HG03342 (cell line): ENCODE results near the gene CNOT8.

Experiments
- ATAC-seq: cut with Tn5 transposase; IDR thresholded peaks from one replicate; pipeline ENCODE4 v1.9.1; 2021; ENCODE audit warnings: mild to moderate bottlenecking, moderate library complexity; ENCODE audit not compliant: unreplicated experiment

Gene CNOT8

DNA sequence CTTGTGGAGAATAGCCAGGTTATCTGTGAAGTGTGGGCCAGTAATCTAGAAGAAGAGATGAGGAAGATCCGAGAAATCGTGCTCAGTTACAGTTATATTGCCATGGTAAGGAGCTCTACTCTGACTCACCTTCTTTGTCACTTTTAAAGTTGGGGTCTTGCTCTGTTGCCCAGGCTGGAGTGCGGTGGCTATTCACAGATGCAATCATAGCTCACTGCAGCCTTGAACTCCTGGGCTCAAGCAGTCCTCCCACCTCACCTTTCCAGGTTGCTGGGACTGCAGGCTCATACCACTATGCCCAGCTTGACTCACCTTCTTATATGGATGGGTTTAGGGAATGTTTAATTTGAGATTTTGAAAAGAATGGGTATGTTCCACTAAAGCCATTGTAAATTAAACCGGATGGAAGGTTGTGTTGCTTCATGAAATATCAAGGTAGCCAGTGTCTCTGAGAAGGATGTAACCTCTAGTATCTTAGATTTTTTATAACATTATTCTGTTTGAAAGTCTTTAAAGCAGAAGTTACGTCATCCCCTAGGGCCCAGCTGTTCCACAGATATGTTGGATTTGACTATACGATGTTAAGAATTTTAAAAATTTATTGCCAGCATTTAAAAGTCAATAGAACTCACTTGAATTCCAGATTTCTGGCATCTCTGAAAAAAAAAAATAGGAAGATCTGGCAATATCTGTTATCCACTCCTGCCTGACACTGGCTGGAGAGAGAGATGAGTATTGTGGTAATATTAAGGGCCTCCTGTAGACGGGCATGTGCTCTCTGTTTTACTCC is 5.1 kb downstream of the CNOT8 start:
- ATAC-seq, result no peak

GRCh38 chr5:154865466-154866184 is 7.2 kb downstream of the CNOT8 start:
- ATAC-seq, result no peak

GRCh38 chr5:154866841-154867240 is 8.4 kb downstream of the CNOT8 start:
- no peak for ATAC-seq

- ATAC-seq, result no peak
Observed at GRCh38 chr5:154868702-154869101, 10.3 kb downstream of the CNOT8 start.

- no peak for ATAC-seq
Observed at GRCh38 chr5:154871734-154872133, 13.3 kb downstream of the CNOT8 start.

DNA sequence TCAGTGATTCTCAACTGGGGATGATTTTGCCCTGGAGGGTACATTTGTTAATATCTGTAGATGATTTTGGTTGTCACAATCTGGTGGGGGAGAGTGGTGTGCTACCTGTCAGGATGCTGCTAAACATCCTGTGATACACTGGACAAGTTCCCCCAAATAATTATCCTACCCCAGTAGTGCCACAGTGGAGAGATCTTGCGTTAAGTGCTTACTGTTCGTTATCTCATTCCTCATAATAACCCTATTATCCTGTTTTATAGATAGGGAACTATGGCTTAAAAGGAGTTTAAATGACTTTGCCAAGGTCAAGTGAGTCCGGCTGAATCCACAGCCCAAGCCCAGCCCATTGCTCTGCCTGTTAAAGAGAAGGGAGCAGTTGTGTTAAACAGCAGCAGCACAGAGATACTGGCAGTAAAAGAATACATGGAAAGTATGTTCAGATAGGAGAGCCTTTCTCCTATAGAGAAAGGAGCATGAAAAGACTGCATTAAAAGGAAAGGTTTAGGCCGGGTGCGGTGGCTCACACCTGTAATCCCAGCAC is 15.4 kb downstream of the CNOT8 start:
- no peak for ATAC-seq

- ATAC-seq, result no peak
Observed at GRCh38 chr5:154878642-154879335, 20.4 kb downstream of the CNOT8 start.

DNA sequence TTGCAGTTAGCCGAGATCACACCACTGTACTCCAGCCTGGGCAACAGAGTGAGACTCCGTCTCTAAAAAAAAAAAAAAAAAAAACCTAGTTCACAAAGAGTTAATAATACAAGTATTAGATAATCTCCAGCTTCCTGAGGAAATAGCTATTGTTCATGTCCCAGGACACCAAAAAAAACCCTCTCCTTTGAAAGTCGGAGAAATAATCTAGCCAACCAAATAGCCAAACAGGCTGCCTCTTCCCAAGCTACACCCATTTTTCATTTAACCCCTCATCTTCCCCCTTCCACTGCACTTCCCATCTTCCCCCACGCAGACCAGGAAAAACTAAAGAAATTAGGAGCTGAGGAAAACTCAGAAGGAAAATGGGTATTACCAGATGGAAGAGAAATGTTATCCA is 23.6 kb downstream of the CNOT8 start:
- no peak for ATAC-seq

DNA sequence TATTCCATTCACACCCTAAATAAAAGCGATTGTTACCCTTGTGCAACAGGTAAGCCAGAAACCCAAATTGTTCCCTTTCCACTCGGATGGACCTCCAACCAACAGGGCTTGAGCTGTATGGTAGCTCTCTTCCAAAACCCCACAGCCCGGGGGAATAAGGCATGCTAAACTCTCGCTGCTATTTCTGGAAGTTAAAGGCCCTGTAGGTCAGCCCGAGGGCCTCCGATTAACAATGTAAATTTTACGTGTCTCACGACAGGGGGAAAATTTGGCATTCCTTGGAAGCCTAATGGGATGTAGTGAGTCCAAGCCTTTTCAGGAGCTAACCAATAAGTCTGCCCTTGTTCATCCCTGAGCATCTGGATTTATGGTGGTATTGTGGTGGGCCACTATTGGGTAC is 26.0 kb downstream of the CNOT8 start:
- no peak for ATAC-seq

- ATAC-seq, result no peak
Observed at GRCh38 chr5:154885439-154885838, 27.0 kb downstream of the CNOT8 start.

- no peak for ATAC-seq
Observed at GRCh38 chr5:154892369-154892771, 33.9 kb downstream of the CNOT8 start.

GRCh38 chr5:154893381-154893780 is 35.0 kb downstream of the CNOT8 start:
- ATAC-seq, result no peak

GRCh38 chr5:154895606-154896561 is 37.5 kb downstream of the CNOT8 start:
- no peak for ATAC-seq

DNA sequence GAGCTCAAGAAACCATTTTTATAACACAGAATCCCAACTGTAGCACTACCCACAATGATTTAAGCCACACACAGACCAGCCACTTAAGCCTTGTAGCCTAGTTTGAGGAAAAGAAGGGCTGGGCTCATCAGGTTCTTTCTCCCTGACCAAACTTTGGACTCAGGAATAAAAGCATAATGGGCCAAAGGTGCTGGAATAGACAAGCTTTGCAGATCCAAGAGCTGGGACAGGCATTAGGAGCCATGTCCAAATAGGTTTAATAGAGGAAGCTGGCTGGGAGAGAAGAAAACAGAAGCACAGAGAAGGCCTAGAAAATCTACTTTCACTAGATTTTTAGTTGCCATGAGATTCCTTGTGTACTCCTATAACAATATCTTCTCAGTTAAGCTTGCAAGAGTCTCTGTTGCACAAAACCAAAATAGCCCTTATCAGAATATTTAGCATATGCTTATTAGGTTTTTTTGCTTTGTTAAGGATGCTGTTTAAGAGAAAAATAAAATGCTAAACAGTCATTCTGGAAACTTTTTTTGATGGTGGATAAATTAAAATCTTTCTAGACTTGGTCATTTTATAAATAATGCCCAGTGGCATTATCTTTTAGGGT is 38.2 kb downstream of the CNOT8 start:
- no peak for ATAC-seq

DNA sequence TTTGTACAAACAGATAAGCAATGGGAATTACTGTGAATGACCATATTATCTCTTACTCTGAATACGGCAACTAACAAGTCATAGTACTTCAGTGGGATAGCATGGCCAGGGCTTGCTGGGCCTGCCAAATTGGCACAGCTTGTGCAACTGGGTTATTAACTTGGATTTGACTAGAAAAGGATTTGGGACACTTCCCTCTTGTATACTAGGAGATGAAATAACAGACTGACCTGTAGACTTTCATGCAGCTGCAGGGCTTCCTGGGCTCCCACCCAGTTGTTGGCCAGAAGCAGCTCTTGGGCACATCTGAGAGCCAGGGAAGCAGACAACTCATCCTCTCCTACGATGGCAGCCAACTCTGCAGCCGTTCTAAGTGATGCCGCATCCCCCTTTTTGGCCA is 39.8 kb downstream of the CNOT8 start:
- no peak for ATAC-seq

DNA sequence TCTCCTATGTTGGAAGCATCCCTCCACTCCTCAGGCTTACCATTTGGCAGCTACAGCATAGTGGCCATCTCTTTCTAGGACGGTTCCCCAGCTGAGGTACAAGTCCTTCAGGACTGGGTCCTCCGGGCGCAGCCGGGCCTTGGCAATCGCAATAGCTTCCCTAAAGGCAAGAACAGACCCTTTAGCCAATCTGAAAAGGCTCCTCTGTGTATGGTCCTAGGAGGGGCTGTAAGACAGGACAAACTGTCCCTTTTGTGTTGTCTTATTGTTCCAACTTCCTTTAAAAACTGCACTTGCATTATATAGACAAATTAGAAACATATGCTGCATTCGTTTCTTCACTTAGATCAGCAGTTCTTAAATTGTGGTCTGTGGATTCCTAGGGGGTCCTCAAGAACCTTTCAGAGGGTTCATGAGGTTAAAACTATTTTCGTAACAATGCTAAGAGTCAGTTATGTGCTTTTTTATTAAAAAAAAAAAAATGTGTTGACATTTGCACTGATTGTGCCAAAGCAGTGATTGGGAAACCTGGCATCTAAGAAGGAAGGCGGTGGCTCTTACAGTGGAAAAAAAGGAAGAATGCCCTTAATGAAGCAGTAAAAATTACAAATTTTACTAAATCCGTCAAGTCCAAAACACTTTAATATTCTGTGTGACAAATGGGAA is 40.9 kb downstream of the CNOT8 start:
- no peak for ATAC-seq

GRCh38 chr5:154900066-154900465 is 41.6 kb downstream of the CNOT8 start:
- no peak for ATAC-seq

GRCh38 chr5:154901276-154901675 is 42.8 kb downstream of the CNOT8 start:
- no peak for ATAC-seq

- ATAC-seq, result no peak
Observed at GRCh38 chr5:154901913-154902312, 43.5 kb downstream of the CNOT8 start.
